A673 (cell line): Measurements from ENCODE around the gene GNAZ. TPM values are rescaled to one million over a fixed set of nuclear protein-coding genes. Genes with fewer than 3 reads are reported as not detected.

Experiments used
- BruUV-seq: library from RNA; stranded (reverse); fragments of 400-500 nt; replicated peaks from 2 replicates; lab custom pipeline; 2021; lab: Mats Ljungman, UMichigan
- CTCF ChIA-PET: fragments of 300-600 bp; sonication (Branson Sonifier 250); formaldehyde crosslinking; loops from one replicate; lab custom pipeline; 2022; ENCODE audit warnings: antibody characterized with exemption; lab: Charles Lee
- POLR2A ChIA-PET: fragments of 300-600 bp; sonication (Branson Sonifier 250); formaldehyde crosslinking; loops from one replicate; lab custom pipeline; 2022; ENCODE audit warnings: antibody characterized with exemption; ENCODE audit not compliant: low non-redundant PET; lab: Charles Lee
- DNase-seq: peaks from one replicate; pipeline ENCODE4 v3.0.0-alpha.2; 2015; ENCODE audit warnings: low spot score
- H3K27ac ChIP-seq: fragments of 200-600 bp; sonication (generic); 2 replicates; pipeline ENCODE4 v1.5.1; 2016; ENCODE audit warnings: mixed run types, low read depth, mild to moderate bottlenecking, mixed read lengths, antibody characterized with exemption, low read length; ENCODE audit not compliant: poor library complexity, severe bottlenecking
- H3K27me3 ChIP-seq: fragments of 200-600 bp; sonication (generic); replicated peaks from 2 replicates; pipeline ENCODE4 v1.6.1; 2017; ENCODE audit warnings: mixed run types, low read depth, mild to moderate bottlenecking, mixed read lengths, antibody characterized with exemption, low read length; ENCODE audit not compliant: insufficient read depth, poor library complexity
- H3K36me3 ChIP-seq: fragments of 200-600 bp; sonication (generic); 2 replicates; pipeline ENCODE4 v1.6.1; 2016; ENCODE audit warnings: mixed run types, mild to moderate bottlenecking, mixed read lengths, antibody characterized with exemption, low read length; ENCODE audit not compliant: insufficient read depth, poor library complexity, severe bottlenecking
- H3K4me1 ChIP-seq: fragments of 200-600 bp; sonication (generic); 2 replicates; pipeline ENCODE4 v1.6.1; 2017; ENCODE audit warnings: mixed run types, mild to moderate bottlenecking, mixed read lengths, antibody characterized with exemption, low read length; ENCODE audit not compliant: insufficient read depth, poor library complexity, severe bottlenecking
- H3K4me3 ChIP-seq: fragments of 200-600 bp; sonication (generic); 2 replicates; pipeline ENCODE4 v1.5.1; 2016; ENCODE audit warnings: low read depth, mixed run types, mild to moderate bottlenecking, mixed read lengths, low read length; ENCODE audit not compliant: poor library complexity, severe bottlenecking
- H3K9me3 ChIP-seq: fragments of 200-600 bp; sonication (generic); 2 replicates; pipeline ENCODE4 v1.6.1; 2016; ENCODE audit warnings: mixed run types, low read depth, mild to moderate bottlenecking, mixed read lengths, antibody characterized with exemption, low read length; ENCODE audit not compliant: poor library complexity, severe bottlenecking
- CTCF ChIP-seq: fragments of 300-800, 200-600 bp; sonication (generic); conservative IDR thresholded peaks from 2 replicates; pipeline ENCODE4 v1.5.1; 2017; ENCODE audit warnings: low read depth, mild to moderate bottlenecking, antibody characterized with exemption, low read length, moderate library complexity, mixed read lengths
- EZH2 ChIP-seq: fragments of 200-600 bp; sonication (generic); IDR thresholded peaks from 2 replicates; pipeline ENCODE4 v1.6.1; 2017; ENCODE audit warnings: borderline replicate concordance, low read depth, mild to moderate bottlenecking, mixed read lengths, antibody characterized with exemption, low read length; ENCODE audit not compliant: poor library complexity, severe bottlenecking
- intact Hi-C: fragments of 100-400 bp; cut with micrococcal nuclease; formaldehyde crosslinking; loops from one replicate; pipeline ENCODE4 v1.10.0; 2022; ENCODE audit not compliant: unreplicated experiment
- total RNA-seq: library from RNA; stranded (reverse); gene quantifications from 2 replicates; pipeline ENCODE4 v1.2.3, GENCODE V29; 2021

GNAZ gene
- total RNA-seq, 1 experiment from 2014 or later: 5.1 TPM

GRCh38 chr22:23144432-23144831 lies 74.1 kb downstream of the GNAZ start:
- TF ChIP-seq CTCF: no peak
- no peak for TF ChIP-seq EZH2
- H3K4me1 ChIP-seq: peaks cover 4% of the 10 kb centered on the region
- no peaks in the 10 kb centered on the region for H3K9me3 ChIP-seq
- POLR2A ChIA-PET: no interaction called here
- CTCF ChIA-PET: interaction anchor here (0.6 to 1.4 kb wide), 4 partner anchors 30 to 1008 kb away, joined by 3 to 7 read pairs (median 4); no protein-coding TSS in a partner anchor
- no peaks in the 10 kb centered on the region for H3K36me3 ChIP-seq
- no peaks in the 10 kb centered on the region for H3K27me3 ChIP-seq
- no peak overlapping the region for H3K27ac ChIP-seq
- DNase-seq: no peak
- no TSS peak for BruUV-seq
- intact Hi-C loops: no loop called here
- H3K4me3 ChIP-seq: peak overlapping the region; percentile 52

GRCh38 chr22:23144932-23145877 lies 74.9 kb downstream of the GNAZ start, which contains the start of gene RAB36:
Gene RAB36 (plus strand): TSS chr22:23145477. CDS start chr22:23146617, 1,140 bp downstream.
- Histone ChIP-seq H3K27me3 (no peaks in the 10 kb centered on the region), H3K36me3 (no peaks in the 10 kb centered on the region), H3K9me3 (no peaks in the 10 kb centered on the region), H3K4me3 (peak within 1 kb of the TSS; percentile 52), H3K4me1 (peaks cover 4% of the 10 kb centered on the region), H3K27ac (no peak within 1 kb of the TSS)
- DNase-seq: peak; percentile 99
- TF ChIP-seq CTCF (no peak), EZH2 (no peak)
- ChIA-PET POLR2A (no interaction called here), CTCF (interaction anchor here (0.6 to 1.4 kb wide), 5 partner anchors 29 to 1008 kb away, joined by 3 to 7 read pairs (median 4); no protein-coding TSS in a partner anchor)
- no TSS peak for BruUV-seq
- intact Hi-C loops: no loop called here

- Histone ChIP-seq H3K4me3 (peak overlapping the region; percentile 52), H3K36me3 (no peaks in the 10 kb centered on the region), H3K9me3 (no peaks in the 10 kb centered on the region), H3K27me3 (no peaks in the 10 kb centered on the region), H3K27ac (no peak overlapping the region), H3K4me1 (peaks cover 4% of the 10 kb centered on the region)
- no peak for TF ChIP-seq EZH2
- no peak for TF ChIP-seq CTCF
- no peak for DNase-seq
- POLR2A ChIA-PET: no interaction called here
- CTCF ChIA-PET: interaction anchor here (1.1 to 1.4 kb wide), 2 partner anchors 33 to 136 kb away, joined by 3 to 7 read pairs; no protein-coding TSS in a partner anchor
- intact Hi-C loops: no loop called here
- BruUV-seq: no TSS peak
Measured at GRCh38 chr22:23145878-23146470, 75.7 kb downstream of the GNAZ start.
